HEK293 (cell line): ENCODE data around the gene SLC5A10.

Experiments used
- RBAK ChIP-seq: fragments of 450-650 bp; formaldehyde crosslinking; IDR thresholded peaks from 2 replicates; pipeline ENCODE4 v1.5.1; 2016; ENCODE audit warnings: missing biosample characterization, missing genetic modification characterization
- ZBTB8A ChIP-seq: fragments of 450-650 bp; formaldehyde crosslinking; IDR thresholded peaks from 2 replicates; pipeline ENCODE4 v1.5.1; 2016; ENCODE audit warnings: missing biosample characterization, missing genetic modification characterization
- ZNF423 ChIP-seq: fragments of 450-650 bp; formaldehyde crosslinking; IDR thresholded peaks from 2 replicates; pipeline ENCODE4 v1.5.1; 2016; ENCODE audit warnings: missing biosample characterization, missing genetic modification characterization
- TF ChIP-seq, protein P1 (sequence below): fragments of 450-650 bp; formaldehyde crosslinking; IDR thresholded peaks from 2 replicates; pipeline ENCODE4 v1.5.1; 2017; ENCODE audit warnings: missing biosample characterization, missing genetic modification characterization
- TF ChIP-seq, protein P2 (sequence below): fragments of 450-650 bp; formaldehyde crosslinking; IDR thresholded peaks from 2 replicates; pipeline ENCODE4 v1.5.1; 2016; ENCODE audit warnings: missing biosample characterization, missing genetic modification characterization

DNA sequence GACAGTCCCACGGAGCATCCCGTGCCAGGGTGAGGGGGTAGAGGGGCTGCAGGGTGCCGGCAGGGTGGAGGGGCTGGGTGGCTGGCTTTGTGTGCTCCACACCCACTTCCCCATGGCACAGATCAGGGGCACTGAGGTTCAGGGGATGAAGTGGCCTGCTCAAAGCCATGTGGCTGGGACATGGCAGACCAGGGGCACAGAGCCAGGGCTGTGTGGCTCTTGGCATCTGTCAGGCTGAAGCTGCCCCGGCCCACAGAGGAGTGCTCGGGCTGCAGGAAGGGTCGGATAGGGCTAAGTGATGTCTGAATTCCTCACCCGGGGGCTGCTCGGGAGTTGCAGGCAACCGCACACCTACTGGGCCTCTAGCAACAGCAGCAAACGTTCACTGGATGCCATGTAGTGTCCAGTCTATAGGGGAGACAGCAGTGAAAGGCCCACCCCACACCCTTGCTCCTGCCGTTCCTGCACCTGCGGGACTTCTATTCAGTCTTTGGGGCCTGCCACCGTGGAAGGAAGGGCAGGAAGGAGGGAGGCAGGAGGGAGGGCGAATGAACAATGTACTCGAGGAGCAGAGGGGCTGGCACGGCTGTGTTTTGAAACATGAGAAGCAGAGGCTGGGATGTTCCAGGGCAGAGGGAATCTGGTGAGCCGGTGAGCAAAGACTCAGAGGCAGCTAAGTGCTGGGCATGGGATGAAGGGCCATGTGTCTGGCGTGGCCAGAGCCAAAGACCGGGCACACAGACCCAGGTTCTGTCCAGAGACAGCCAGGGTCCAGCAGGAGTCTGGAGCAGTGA lies 15.1 kb downstream of the SLC5A10 start:
- TF ChIP-seq ZNF423 (tag by site-specific recombination) (no peak), RBAK (no peak), ZBTB8A (tag by site-specific recombination) (no peak)
- TF ChIP-seq, protein P1, sequence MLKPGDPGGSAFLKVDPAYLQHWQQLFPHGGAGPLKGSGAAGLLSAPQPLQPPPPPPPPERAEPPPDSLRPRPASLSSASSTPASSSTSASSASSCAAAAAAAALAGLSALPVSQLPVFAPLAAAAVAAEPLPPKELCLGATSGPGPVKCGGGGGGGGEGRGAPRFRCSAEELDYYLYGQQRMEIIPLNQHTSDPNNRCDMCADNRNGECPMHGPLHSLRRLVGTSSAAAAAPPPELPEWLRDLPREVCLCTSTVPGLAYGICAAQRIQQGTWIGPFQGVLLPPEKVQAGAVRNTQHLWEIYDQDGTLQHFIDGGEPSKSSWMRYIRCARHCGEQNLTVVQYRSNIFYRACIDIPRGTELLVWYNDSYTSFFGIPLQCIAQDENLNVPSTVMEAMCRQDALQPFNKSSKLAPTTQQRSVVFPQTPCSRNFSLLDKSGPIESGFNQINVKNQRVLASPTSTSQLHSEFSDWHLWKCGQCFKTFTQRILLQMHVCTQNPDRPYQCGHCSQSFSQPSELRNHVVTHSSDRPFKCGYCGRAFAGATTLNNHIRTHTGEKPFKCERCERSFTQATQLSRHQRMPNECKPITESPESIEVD (tag by site-specific recombination), result no peak
- TF ChIP-seq, protein P2, sequence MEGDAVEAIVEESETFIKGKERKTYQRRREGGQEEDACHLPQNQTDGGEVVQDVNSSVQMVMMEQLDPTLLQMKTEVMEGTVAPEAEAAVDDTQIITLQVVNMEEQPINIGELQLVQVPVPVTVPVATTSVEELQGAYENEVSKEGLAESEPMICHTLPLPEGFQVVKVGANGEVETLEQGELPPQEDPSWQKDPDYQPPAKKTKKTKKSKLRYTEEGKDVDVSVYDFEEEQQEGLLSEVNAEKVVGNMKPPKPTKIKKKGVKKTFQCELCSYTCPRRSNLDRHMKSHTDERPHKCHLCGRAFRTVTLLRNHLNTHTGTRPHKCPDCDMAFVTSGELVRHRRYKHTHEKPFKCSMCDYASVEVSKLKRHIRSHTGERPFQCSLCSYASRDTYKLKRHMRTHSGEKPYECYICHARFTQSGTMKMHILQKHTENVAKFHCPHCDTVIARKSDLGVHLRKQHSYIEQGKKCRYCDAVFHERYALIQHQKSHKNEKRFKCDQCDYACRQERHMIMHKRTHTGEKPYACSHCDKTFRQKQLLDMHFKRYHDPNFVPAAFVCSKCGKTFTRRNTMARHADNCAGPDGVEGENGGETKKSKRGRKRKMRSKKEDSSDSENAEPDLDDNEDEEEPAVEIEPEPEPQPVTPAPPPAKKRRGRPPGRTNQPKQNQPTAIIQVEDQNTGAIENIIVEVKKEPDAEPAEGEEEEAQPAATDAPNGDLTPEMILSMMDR, result no peak
